ENCODE results near the gene PDE8B.

Gene PDE8B

GRCh38 chr5:77292026-77292757 is 81.7 kb downstream of the PDE8B start:
- DNase-seq (ENCODE audit: extremely low spot score), result no peak
- TF ChIP-seq, protein P1, sequence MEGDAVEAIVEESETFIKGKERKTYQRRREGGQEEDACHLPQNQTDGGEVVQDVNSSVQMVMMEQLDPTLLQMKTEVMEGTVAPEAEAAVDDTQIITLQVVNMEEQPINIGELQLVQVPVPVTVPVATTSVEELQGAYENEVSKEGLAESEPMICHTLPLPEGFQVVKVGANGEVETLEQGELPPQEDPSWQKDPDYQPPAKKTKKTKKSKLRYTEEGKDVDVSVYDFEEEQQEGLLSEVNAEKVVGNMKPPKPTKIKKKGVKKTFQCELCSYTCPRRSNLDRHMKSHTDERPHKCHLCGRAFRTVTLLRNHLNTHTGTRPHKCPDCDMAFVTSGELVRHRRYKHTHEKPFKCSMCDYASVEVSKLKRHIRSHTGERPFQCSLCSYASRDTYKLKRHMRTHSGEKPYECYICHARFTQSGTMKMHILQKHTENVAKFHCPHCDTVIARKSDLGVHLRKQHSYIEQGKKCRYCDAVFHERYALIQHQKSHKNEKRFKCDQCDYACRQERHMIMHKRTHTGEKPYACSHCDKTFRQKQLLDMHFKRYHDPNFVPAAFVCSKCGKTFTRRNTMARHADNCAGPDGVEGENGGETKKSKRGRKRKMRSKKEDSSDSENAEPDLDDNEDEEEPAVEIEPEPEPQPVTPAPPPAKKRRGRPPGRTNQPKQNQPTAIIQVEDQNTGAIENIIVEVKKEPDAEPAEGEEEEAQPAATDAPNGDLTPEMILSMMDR (IDR thresholded peaks at IDR 0.05; ENCODE audit: control extremely low read depth, extremely low read depth, low read depth, missing control alignments), result no peak
- ChIA-PET POLR2A (no interaction called here), CTCF (no interaction called here)

DNA sequence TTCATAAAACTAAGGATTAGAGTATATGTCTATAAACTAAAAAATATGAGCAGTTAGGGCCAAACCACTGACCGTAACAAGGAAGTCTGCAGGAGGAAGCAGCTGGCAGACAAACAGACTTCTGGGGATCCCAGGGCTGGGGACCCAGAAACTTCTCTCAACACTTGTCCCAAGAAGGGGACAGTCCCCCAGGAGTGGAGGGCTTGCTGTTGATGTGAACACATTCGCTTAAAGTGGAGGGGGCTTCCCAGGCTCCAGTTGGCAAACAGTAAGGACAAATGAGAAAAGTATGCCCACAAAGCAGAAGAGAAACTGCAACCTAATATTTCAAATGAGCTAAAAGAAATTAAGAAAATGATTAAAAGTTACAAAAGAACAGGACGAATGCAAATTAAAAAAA is 83.7 kb downstream of the PDE8B start:
- POLR2A ChIA-PET, result no interaction called here
- CTCF ChIA-PET, result no interaction called here

DNA sequence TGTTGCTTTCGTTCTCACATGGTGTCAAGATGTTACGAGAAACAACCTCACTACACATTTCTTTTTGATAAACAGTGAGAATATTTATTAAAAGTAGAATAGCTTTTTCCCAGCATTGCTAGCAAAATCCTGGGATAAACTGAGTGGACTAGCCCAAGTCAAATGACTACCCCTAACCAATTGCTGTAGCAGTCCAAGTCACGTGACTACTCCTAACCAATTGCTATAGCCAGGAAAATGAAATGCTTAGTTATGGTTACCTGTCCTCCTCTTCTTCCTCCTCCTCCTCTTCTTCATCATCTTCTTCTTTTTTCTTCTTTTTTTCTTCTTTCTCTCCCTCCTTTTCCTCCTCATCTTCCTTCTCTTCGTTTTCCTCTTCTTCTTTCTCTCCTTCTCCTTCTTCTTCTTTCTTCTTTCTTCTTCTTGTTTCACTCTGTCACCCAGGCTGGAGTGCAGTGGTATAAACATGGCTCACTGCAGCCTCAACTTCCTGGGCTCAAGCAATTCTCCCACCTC is 85.4 kb downstream of the PDE8B start:
- TF ChIP-seq, protein P1 (IDR thresholded peaks at IDR 0.05; ENCODE audit: control extremely low read depth, extremely low read depth, low read depth, missing control alignments), result no peak
- POLR2A ChIA-PET, result no interaction called here
- no peak for DNase-seq (ENCODE audit: extremely low spot score)
- CTCF ChIA-PET, result no interaction called here

More for the DNA sequence above, 83.7 kb downstream of the PDE8B start:
- TF ChIP-seq, protein P1 (IDR thresholded peaks at IDR 0.05; ENCODE audit: control extremely low read depth, extremely low read depth, low read depth, missing control alignments), result no peak
- DNase-seq (ENCODE audit: extremely low spot score), result no peak

DNA sequence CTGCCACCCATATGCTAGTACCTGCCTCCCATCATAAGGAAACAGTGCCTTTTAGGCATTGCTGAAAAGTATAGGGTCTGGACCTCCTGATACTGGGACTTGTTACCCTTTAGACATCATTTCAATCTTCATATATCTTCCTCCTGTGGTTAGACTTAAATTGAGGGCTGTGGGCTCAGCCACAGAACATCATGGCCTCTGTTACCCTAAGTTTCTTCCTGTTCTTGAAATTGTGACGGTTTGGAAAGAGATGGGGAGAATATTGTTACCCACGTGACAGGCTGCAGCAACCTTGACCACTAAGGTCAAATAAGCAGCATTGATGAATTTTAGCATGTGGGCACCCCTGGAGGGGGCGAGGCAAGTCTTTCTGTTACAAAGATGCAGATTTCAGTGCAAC is 87.7 kb downstream of the PDE8B start:
- DNase-seq (ENCODE audit: extremely low spot score), result no peak
- CTCF ChIA-PET, result no interaction called here
- POLR2A ChIA-PET, result no interaction called here
- TF ChIP-seq, protein P1 (IDR thresholded peaks at IDR 0.05; ENCODE audit: control extremely low read depth, extremely low read depth, low read depth, missing control alignments), result no peak

GRCh38 chr5:77300451-77300850 is 90.0 kb downstream of the PDE8B start:
- TF ChIP-seq, protein P1 (IDR thresholded peaks at IDR 0.05; ENCODE audit: control extremely low read depth, extremely low read depth, low read depth, missing control alignments), result no peak
- DNase-seq (ENCODE audit: extremely low spot score), result no peak
- ChIA-PET POLR2A (no interaction called here), CTCF (no interaction called here)

DNA sequence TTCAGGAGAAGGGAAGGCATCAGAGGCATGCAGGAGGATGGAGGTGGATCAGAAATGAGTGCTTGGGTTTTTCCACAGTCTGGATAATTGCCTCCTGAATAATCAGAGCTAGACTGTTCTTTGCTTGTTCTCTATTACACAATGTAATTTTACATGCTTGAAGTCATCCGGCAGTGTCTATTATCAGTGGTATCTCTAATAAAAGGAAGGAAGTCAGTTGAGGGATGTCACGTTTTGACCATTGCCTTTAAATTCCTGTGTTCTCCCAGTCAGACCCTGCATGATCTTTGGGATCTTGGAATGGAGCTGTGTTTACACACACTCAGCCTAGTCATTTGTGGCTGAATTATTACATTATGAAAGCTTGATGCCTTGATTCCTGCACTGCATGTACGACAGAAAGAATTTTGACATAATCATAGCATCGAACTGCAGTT is 91.0 kb downstream of the PDE8B start:
- ChIA-PET CTCF (no interaction called here), POLR2A (no interaction called here)
- DNase-seq (ENCODE audit: extremely low spot score), result no peak
- TF ChIP-seq, protein P1 (IDR thresholded peaks at IDR 0.05; ENCODE audit: control extremely low read depth, extremely low read depth, low read depth, missing control alignments), result no peak

All from GM10248 (cell line).